OCI-LY1 (cell line): Measurements from ENCODE around the gene SLC36A4.

ENCODE experiments used
- EZH2 ChIP-seq: fragments of 200-600 bp; sonication (generic), shearing (Covaris generic); IDR thresholded peaks from 2 replicates; pipeline ENCODE4 v1.8.0; 2017; ENCODE audit warnings: borderline replicate concordance, mixed run types, mild to moderate bottlenecking, antibody characterized with exemption, low read length, moderate library complexity, mixed read lengths
- TF ChIP-seq, protein P1 (sequence below): fragments of 200-600 bp; sonication (generic), shearing (Covaris generic); IDR thresholded peaks from 2 replicates; pipeline ENCODE4 v1.5.1; 2017; ENCODE audit warnings: mild to moderate bottlenecking, antibody characterized with exemption, low read length, moderate library complexity, mixed read lengths

DNA sequence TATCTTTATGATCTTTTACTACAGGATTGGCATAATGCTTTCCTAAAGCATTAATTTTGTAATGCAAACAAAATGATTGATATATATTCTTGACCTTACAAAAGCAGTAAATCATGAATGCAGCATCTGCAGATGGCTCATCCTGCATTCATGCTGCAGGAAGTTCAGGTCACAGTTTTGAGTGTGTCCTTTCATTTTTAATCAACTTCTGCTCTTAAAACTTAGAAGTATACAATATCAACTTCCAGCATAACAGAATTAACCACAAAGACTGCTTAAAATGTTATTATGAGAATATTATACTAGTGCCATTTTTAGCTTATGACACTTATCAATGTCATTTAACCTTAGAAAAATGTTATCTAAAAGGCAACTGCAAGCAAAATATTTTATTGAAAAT is 54.0 kb downstream of the SLC36A4 start:
- TF ChIP-seq, protein P1, sequence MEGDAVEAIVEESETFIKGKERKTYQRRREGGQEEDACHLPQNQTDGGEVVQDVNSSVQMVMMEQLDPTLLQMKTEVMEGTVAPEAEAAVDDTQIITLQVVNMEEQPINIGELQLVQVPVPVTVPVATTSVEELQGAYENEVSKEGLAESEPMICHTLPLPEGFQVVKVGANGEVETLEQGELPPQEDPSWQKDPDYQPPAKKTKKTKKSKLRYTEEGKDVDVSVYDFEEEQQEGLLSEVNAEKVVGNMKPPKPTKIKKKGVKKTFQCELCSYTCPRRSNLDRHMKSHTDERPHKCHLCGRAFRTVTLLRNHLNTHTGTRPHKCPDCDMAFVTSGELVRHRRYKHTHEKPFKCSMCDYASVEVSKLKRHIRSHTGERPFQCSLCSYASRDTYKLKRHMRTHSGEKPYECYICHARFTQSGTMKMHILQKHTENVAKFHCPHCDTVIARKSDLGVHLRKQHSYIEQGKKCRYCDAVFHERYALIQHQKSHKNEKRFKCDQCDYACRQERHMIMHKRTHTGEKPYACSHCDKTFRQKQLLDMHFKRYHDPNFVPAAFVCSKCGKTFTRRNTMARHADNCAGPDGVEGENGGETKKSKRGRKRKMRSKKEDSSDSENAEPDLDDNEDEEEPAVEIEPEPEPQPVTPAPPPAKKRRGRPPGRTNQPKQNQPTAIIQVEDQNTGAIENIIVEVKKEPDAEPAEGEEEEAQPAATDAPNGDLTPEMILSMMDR = no peak
- TF ChIP-seq EZH2 = no peak
